ENCODE data around the gene NAALADL2. TPM values are rescaled to one million over a fixed set of nuclear protein-coding genes. Genes with fewer than 3 reads are reported as not detected.

NAALADL2 gene
- total and polyA plus RNA-seq, 2 of the 8 experiments (the other 6 are each of a cell fraction or from before 2014, with no cell fraction given): 0.12 to 0.22 TPM

DNA sequence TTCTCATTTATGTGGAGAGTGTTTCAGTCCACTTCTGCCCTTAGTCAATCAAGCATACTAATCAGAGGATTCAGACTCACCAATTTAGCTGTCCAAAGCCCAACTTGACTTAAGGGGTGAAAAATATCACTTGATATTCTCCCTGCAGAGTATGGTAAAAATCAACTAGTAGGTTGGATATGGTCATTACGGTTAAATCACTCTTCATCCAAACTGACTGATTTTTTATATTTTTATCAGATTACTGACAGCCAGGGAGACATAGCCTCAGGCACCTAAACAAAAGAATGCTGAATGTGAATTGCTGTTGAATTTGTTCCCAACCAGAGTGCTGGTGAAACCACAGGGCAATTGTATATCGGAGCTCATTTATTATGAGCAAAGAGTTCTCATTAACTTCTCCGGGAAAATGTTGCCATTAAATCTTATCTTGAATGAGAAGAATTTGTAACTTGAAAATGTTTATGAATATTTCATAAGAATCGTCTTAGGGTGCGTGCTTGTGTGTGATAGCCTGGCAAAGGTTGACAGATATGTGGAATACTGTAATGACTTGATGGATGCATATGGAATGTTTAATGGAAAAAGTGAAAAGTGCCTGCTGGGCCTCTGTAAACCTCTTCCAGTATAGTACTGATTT is 411.2 kb downstream of the NAALADL2 start (continued):
- TF ChIP-seq, protein P1, sequence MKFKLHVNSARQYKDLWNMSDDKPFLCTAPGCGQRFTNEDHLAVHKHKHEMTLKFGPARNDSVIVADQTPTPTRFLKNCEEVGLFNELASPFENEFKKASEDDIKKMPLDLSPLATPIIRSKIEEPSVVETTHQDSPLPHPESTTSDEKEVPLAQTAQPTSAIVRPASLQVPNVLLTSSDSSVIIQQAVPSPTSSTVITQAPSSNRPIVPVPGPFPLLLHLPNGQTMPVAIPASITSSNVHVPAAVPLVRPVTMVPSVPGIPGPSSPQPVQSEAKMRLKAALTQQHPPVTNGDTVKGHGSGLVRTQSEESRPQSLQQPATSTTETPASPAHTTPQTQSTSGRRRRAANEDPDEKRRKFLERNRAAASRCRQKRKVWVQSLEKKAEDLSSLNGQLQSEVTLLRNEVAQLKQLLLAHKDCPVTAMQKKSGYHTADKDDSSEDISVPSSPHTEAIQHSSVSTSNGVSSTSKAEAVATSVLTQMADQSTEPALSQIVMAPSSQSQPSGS (IDR thresholded peaks at IDR 0.05; ENCODE audit: low read length): no peak
- no peak for TF ChIP-seq CTBP2 (IDR thresholded peaks at IDR 0.05; ENCODE audit: borderline replicate concordance, insufficient read depth, insufficient read length, low read length)
- no peak for TF ChIP-seq SIN3A (conservative IDR thresholded peaks at IDR 0.05 in 1 of 2, IDR thresholded peaks at IDR 0.05 in 1 of 2; ENCODE audit: low read depth in 1 of 2, low read length in 2 of 2)
- no peak for TF ChIP-seq RXRA (IDR thresholded peaks at IDR 0.05; ENCODE audit: insufficient read depth, low read depth, low read length)
- no peak for TF ChIP-seq POLR2A (IDR thresholded peaks at IDR 0.05; ENCODE audit: control extremely low read depth in 1 of 2, low read depth in 2 of 2, low read length in 2 of 2)
- TF ChIP-seq ASH2L (IDR thresholded peaks at IDR 0.05; ENCODE audit: low read length): no peak
- no peak for TF ChIP-seq SP1 (IDR thresholded peaks at IDR 0.05; ENCODE audit: low read depth, low read length)
- no peak for TF ChIP-seq BCL11A (IDR thresholded peaks at IDR 0.05; ENCODE audit: low read depth in 2 of 2, low read length in 2 of 2)
- TF ChIP-seq TEAD4 (IDR thresholded peaks at IDR 0.05; ENCODE audit: low read depth, low read length): no peak
